IPS-NIHi7 (cell line): Measurements from ENCODE around the gene IL23A.
A peak's percentile ranks its signal among the peaks of the same experiment; 100 is the strongest.
"Not testable (repeated sequence)": the region's sequence is repeated elsewhere in the genome, so short reads cannot be mapped to it uniquely, and the experiment has no call there.

ENCODE experiments used
- DNase-seq: peaks from one replicate; pipeline ENCODE4 v3.0.0; 2012; ENCODE audit warnings: mixed read lengths; ENCODE audit errors: extremely low spot score

The IL23A gene

GRCh38 chr12:56326126-56326525 lies 12.6 kb upstream of the IL23A start:
- no peak for DNase-seq

- DNase-seq = no peak
These were observed 12.2 kb upstream of the IL23A start for GRCh38 chr12:56326533-56326932.

- DNase-seq = no peak
These were observed 7.7 kb upstream of the IL23A start for GRCh38 chr12:56330936-56331490.

GRCh38 chr12:56332512-56333196 lies 6.0 kb upstream of the IL23A start:
- DNase-seq = no peak

- DNase-seq = peak; percentile 25
These were observed 5.4 kb upstream of the IL23A start for GRCh38 chr12:56333197-56333678.

GRCh38 chr12:56333679-56334489 lies 4.8 kb upstream of the IL23A start, which contains the start of gene PAN2:
Gene PAN2, minus strand, starts transcription at chr12:56334000. Its CDS starts 906 bp downstream, at chr12:56333094.
- peak; percentile 100 for DNase-seq

- no peak for DNase-seq
These were observed 4.2 kb upstream of the IL23A start for GRCh38 chr12:56334490-56334793.

- not testable (repeated sequence) for DNase-seq
These were observed 3.2 kb upstream of the IL23A start for GRCh38 chr12:56335527-56335926.

- DNase-seq = no peak
These were observed 2.1 kb upstream of the IL23A start for GRCh38 chr12:56336361-56337167.

- DNase-seq = no peak
These were observed 882 bp upstream of the IL23A start for GRCh38 chr12:56337753-56338251.

GRCh38 chr12:56339158-56339422 lies 406 bp downstream of the IL23A start:
- DNase-seq = no peak

GRCh38 chr12:56341616-56342015 lies 2.9 kb downstream of the IL23A start:
- DNase-seq = no peak

GRCh38 chr12:56342290-56342689 lies 3.6 kb downstream of the IL23A start:
- not testable (repeated sequence) for DNase-seq

GRCh38 chr12:56346675-56347074 lies 8.0 kb downstream of the IL23A start:
- DNase-seq = peak; percentile 31

GRCh38 chr12:56347255-56347654 lies 8.6 kb downstream of the IL23A start:
- DNase-seq = not testable (repeated sequence)

GRCh38 chr12:56348776-56349175 lies 10.1 kb downstream of the IL23A start:
- DNase-seq = no peak

GRCh38 chr12:56350662-56351061 lies 12.0 kb downstream of the IL23A start:
- DNase-seq = no peak

- no peak for DNase-seq
These were observed 12.6 kb downstream of the IL23A start for GRCh38 chr12:56351325-56351724.

- DNase-seq = no peak
These were observed 20.3 kb downstream of the IL23A start for GRCh38 chr12:56358836-56359532.

GRCh38 chr12:56359851-56360767 lies 21.4 kb downstream of the IL23A start, which contains the start of gene STAT2:
Gene STAT2, minus strand, starts transcription at chr12:56360107. Its CDS starts 3,536 bp downstream, at chr12:56356571.
- peak; percentile 99 for DNase-seq
